Tibial artery (tissue), 4 donors: ENCODE measurements around the gene SLC2A5.

ENCODE experiments used
- DNase-seq, 2 donors: peaks; one replicate each; pipeline ENCODE4 v3.0.0-alpha.2; 2019
- H3K27ac ChIP-seq, 2 donors: fragments of 200-600 bp; sonication (generic) in 1 of 2; 1 replicate in 1 of 2; 2 replicates in 1 of 2; pipeline ENCODE4 v1.5.1; 2018 to 2019; ENCODE audit warnings: mild to moderate bottlenecking in 1 of 2
- H3K27me3 ChIP-seq, 2 donors: fragments of 200-600 bp; sonication (generic) in 1 of 2; one replicate each; pipeline versions ENCODE4 v1.5.1 to v1.6.0; 2016 to 2019
- H3K36me3 ChIP-seq, 3 donors: fragments of 200-600 bp; sonication (generic) in 2 of 3; one replicate each; pipeline ENCODE4 v1.5.1; 2016 to 2019; ENCODE audit warnings: mild to moderate bottlenecking in 2 of 3
- H3K4me1 ChIP-seq, 4 donors: fragments of 200-600 bp; sonication (generic) in 2 of 4; 1 replicate in 3 of 4; 2 replicates in 1 of 4; pipeline ENCODE4 v1.5.1; 2016 to 2019
- H3K4me3 ChIP-seq, 2 donors: fragments of 200-600 bp; sonication (generic) in 1 of 2; 1 replicate in 1 of 2; 2 replicates in 1 of 2; pipeline ENCODE4 v1.5.1; 2018 to 2019; ENCODE audit warnings: mild to moderate bottlenecking in 2 of 2
- H3K9me3 ChIP-seq, 3 donors: fragments of 200-600 bp; sonication (generic) in 1 of 3; one replicate each; pipeline ENCODE4 v1.5.1; 2016 to 2019
- intact Hi-C: fragments of 100-400 bp; cut with DNase I; formaldehyde crosslinking; loops from one replicate; pipeline ENCODE4 v1.15.0; 2023; ENCODE audit warnings: low total_unique reads
- TF ChIP-seq, protein P1 (sequence below), 2 experiments: fragments of 200-600 bp in 1 of 2; fragments of 450-650 bp in 1 of 2; IDR thresholded peaks; one replicate each; pipeline ENCODE4 v1.5.1; 2017 to 2019; ENCODE audit warnings: antibody characterized with exemption in 2 of 2, mild to moderate bottlenecking in 1 of 2, moderate library complexity in 1 of 2

The SLC2A5 gene

DNA sequence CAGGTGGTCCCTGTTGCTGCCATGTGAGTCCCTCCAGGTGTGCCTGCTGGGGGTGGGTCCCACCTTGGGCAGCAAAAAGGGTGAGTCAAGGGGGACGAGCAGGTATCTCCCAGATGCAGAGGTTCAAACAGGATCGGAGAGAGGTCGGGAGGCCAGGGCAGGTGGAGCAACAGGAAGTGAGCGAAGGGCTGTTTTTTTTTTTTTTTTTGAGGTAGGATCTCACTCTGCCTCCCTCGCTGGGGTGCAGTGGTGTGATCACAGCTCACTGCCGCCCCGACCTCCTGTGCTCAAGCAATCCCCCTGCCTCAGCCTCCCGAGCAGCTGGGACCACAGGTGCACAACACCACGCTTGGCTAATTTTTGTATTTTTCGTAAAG, 82.6 kb downstream of the SLC2A5 start:
- DNase-seq, result no peak
- intact Hi-C loops, result loop anchor here (5.0 kb wide), 1 partner anchor 70 kb away; no protein-coding TSS in a partner anchor
- Histone ChIP-seq H3K9me3 (no peaks in the 10 kb centered on the region), H3K36me3 (no peaks in the 10 kb centered on the region), H3K4me1 (peaks cover 0 to 26% (median 12%) of the 10 kb centered on the region in 4 donors), H3K4me3 (no peak overlapping the region), H3K27ac (peak overlapping the region; percentile 17 to 58), H3K27me3 (no peaks in the 10 kb centered on the region)
- TF ChIP-seq, protein P1, sequence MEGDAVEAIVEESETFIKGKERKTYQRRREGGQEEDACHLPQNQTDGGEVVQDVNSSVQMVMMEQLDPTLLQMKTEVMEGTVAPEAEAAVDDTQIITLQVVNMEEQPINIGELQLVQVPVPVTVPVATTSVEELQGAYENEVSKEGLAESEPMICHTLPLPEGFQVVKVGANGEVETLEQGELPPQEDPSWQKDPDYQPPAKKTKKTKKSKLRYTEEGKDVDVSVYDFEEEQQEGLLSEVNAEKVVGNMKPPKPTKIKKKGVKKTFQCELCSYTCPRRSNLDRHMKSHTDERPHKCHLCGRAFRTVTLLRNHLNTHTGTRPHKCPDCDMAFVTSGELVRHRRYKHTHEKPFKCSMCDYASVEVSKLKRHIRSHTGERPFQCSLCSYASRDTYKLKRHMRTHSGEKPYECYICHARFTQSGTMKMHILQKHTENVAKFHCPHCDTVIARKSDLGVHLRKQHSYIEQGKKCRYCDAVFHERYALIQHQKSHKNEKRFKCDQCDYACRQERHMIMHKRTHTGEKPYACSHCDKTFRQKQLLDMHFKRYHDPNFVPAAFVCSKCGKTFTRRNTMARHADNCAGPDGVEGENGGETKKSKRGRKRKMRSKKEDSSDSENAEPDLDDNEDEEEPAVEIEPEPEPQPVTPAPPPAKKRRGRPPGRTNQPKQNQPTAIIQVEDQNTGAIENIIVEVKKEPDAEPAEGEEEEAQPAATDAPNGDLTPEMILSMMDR (IDR thresholded peaks at IDR 0.05), result no peak

DNA sequence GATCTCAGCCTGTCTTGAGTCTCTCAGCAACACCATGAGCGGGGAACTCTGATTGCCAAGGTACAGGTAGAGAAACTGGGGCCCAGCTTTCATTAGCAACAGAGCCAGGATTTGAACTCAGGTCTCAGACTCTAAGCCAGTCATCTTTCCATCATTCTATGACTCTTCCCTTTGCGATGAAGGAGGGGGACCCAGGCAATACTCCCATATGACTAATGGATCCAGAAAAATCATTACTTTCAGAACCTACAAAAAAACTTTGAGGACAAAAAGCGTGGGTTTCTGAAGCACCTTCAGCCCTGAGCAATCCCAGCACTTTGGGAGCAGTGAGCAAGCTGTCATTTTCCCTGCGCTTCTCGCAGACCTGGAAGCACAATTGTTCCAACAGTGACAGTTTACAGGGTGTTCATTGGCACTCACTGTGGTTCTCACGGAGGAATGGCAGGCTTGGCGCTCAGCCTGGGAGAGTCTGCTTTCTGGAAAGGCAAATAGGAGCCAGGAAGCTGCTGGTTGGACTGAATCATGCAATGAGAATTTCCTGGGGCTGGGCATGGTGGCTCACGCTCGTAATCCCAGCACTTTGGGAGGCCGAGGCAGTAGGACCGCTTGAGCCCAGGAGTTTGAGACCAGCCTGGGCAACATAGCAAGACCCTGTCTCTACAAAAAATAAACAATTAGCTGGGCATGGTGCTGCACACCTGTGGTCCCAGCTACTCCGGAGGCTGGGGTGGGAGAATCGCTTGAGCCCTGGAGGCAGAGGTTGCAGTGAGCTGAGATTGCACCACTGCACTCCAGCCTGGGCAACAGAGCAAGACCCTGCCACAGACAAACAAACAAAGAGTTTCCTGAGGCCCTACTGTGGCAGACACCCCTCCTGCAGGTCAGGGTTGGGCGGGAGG, 83.3 kb downstream of the SLC2A5 start:
- TF ChIP-seq, protein P1 (IDR thresholded peaks at IDR 0.05), result no peak
- DNase-seq, result peak; percentile 70 to 93
- no peak overlapping the region for H3K4me3 ChIP-seq
- intact Hi-C loops, result loop anchor here (5.0 kb wide), 1 partner anchor 69 kb away; no protein-coding TSS in a partner anchor
- H3K27me3 ChIP-seq, result no peaks in the 10 kb centered on the region
- peaks cover 0 to 26% (median 12%) of the 10 kb centered on the region in 4 donors for H3K4me1 ChIP-seq
- H3K9me3 ChIP-seq, result no peaks in the 10 kb centered on the region
- no peaks in the 10 kb centered on the region for H3K36me3 ChIP-seq
- peak overlapping the region; percentile 17 to 58 for H3K27ac ChIP-seq
